ENCODE data around the gene GSTK1.

GRCh38 chr7:143245123-143245522 lies 18.1 kb upstream of the GSTK1 start:
- no peak for TF ChIP-seq POLR2AphosphoS5 (IDR thresholded peaks at IDR 0.05; ENCODE audit: low read depth, low read length)
- no peak for TF ChIP-seq POLR2A (IDR thresholded peaks at IDR 0.05; ENCODE audit: low read depth, low read length)
- TF ChIP-seq TAF1 (IDR thresholded peaks at IDR 0.05; ENCODE audit: borderline replicate concordance, low read depth, low read length) = no peak

Data from GM12892 (cell line).